ENCODE measurements around the gene CD40. TPM values are rescaled to one million over a fixed set of nuclear protein-coding genes. Genes with fewer than 3 reads are reported as not detected.
"Not testable (repeated sequence)": the region's sequence is repeated elsewhere in the genome, so short reads cannot be mapped to it uniquely, and the experiment has no call there.

The CD40 gene
- total RNA-seq, 2 experiments from 2014 or later: 34.7 to 64.2 TPM

DNA sequence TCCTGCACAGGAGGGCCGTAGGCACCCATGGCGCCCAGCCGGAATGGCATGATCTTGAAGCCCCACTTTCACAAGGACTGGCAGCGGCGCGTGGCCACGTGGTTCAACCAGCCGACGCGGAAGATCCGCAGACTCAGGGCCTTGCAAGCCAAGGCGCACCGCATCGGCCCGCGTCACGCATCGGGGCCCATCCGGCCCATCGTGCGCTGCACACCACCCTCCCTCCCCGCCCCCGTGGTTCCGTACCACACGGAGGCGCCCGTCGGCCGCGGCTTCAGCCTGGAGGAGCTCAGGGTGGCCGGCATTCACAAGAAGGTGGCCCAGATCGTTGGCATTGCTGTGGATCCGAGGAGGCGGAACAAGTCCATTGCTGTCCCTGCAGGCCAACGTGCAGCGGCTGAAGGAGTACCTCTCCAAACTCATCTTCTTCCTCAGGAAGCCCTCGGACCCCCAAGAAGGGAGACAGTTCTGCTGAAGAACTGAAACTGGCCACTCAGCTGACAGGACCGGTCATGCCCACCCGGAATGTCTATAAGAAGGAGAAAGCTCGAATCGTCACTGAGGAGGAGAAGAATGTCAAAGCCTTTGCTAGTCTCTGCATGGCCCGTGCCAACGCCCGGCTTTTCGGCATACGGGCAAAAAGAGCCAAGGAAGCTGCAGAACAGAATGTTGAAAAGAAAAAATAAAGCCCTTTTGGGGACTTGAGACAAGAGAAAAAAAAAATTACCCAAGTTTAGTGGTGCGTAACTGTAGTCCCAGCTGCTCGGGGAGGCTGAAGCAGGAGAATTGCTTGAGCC lies 18.4 kb upstream of the CD40 start:
- peak overlapping the region; percentile 41; the same call in 1 of the 2 replicates for H3K4me2 ChIP-seq (ENCODE audit: low read length)
- no peak overlapping the region for H3K4me3 ChIP-seq (ENCODE audit: low read depth, low read length, poor library complexity, severe bottlenecking)
- no TSS peak for BruUV-seq (replicated peaks)
- no peaks in the 10 kb centered on the region for H3K79me2 ChIP-seq (ENCODE audit: insufficient read depth, low read depth, low read length)
- TF ChIP-seq CTCF (conservative IDR thresholded peaks at IDR 0.05; ENCODE audit: low read length): peak; percentile 47; the same call in 1 of the 2 replicates
- TF ChIP-seq EZH2phosphoT487 (IDR thresholded peaks at IDR 0.05; ENCODE audit: borderline replicate concordance, low read depth, low read length): no peak
- DNase-seq (ENCODE audit: low spot score): peak; percentile 20
- peaks cover 5% of the 10 kb centered on the region for H3K4me1 ChIP-seq (ENCODE audit: insufficient read depth, low read length, poor library complexity, severe bottlenecking)
- no peaks in the 10 kb centered on the region for H3K9me2 ChIP-seq (ENCODE audit: insufficient read depth, low read length)
- CTCF ChIA-PET (ENCODE audit: unreplicated experiment): interaction anchor here (0.6 kb wide), 2 partner anchors 9 to 113 kb away, joined by 3 to 4 read pairs; no protein-coding TSS in a partner anchor
- POLR2A ChIA-PET: interaction anchor here (0.9 kb wide), 1 partner anchor 15 kb away, joined by 3 read pairs; no protein-coding TSS in a partner anchor
- no peak overlapping the region for H2AFZ ChIP-seq (ENCODE audit: low read length)
- H4K20me1 ChIP-seq (ENCODE audit: insufficient read depth, low read length): no peaks in the 10 kb centered on the region
- H3K36me3 ChIP-seq (ENCODE audit: insufficient read depth, low read length): no peaks in the 10 kb centered on the region
- intact Hi-C loops (cut with micrococcal nuclease; ENCODE audit: unreplicated experiment): no loop called here
- H3K9me3 ChIP-seq (ENCODE audit: low read length): no peaks in the 10 kb centered on the region
- no peak overlapping the region for H3K27ac ChIP-seq (ENCODE audit: low read depth, low read length, poor library complexity, severe bottlenecking)

GRCh38 chr20:46100444-46100843 lies 17.7 kb upstream of the CD40 start:
- not testable (repeated sequence) for BruUV-seq (replicated peaks)

GRCh38 chr20:46100988-46101387 lies 17.1 kb upstream of the CD40 start:
- CTCF ChIA-PET (ENCODE audit: unreplicated experiment): no interaction called here
- Histone ChIP-seq H3K4me3 (ENCODE audit: low read depth, low read length, poor library complexity, severe bottlenecking) (no peak overlapping the region), H3K4me1 (ENCODE audit: insufficient read depth, low read length, poor library complexity, severe bottlenecking) (peaks cover 5% of the 10 kb centered on the region), H2AFZ (ENCODE audit: low read length) (no peak overlapping the region), H3K79me2 (ENCODE audit: insufficient read depth, low read depth, low read length) (no peaks in the 10 kb centered on the region), H3K4me2 (ENCODE audit: low read length) (no peak overlapping the region), H4K20me1 (ENCODE audit: insufficient read depth, low read length) (no peaks in the 10 kb centered on the region), H3K36me3 (ENCODE audit: insufficient read depth, low read length) (no peaks in the 10 kb centered on the region), H3K9me2 (ENCODE audit: insufficient read depth, low read length) (no peaks in the 10 kb centered on the region), H3K27ac (ENCODE audit: low read depth, low read length, poor library complexity, severe bottlenecking) (no peak overlapping the region), H3K9me3 (ENCODE audit: low read length) (no peaks in the 10 kb centered on the region)
- BruUV-seq (replicated peaks): no TSS peak
- intact Hi-C loops (cut with micrococcal nuclease; ENCODE audit: unreplicated experiment): no loop called here
- no peak for DNase-seq (ENCODE audit: low spot score)
- TF ChIP-seq EZH2phosphoT487 (IDR thresholded peaks at IDR 0.05; ENCODE audit: borderline replicate concordance, low read depth, low read length) (no peak), CTCF (conservative IDR thresholded peaks at IDR 0.05; ENCODE audit: low read length) (no peak)
- POLR2A ChIA-PET: interaction anchor here (0.9 kb wide), 1 partner anchor 16 kb away, joined by 3 read pairs; no protein-coding TSS in a partner anchor

More at GRCh38 chr20:46100444-46100843, 17.7 kb upstream of the CD40 start:
- DNase-seq (ENCODE audit: low spot score); H4K20me1 ChIP-seq (ENCODE audit: insufficient read depth, low read length); H3K9me2 ChIP-seq (ENCODE audit: insufficient read depth, low read length); H2AFZ ChIP-seq (ENCODE audit: low read length); H3K4me2 ChIP-seq (ENCODE audit: low read length); H3K36me3 ChIP-seq (ENCODE audit: insufficient read depth, low read length); H3K4me3 ChIP-seq (ENCODE audit: low read depth, low read length, poor library complexity, severe bottlenecking); CTCF ChIA-PET (ENCODE audit: unreplicated experiment); H3K79me2 ChIP-seq (ENCODE audit: insufficient read depth, low read depth, low read length); H3K9me3 ChIP-seq (ENCODE audit: low read length); H3K4me1 ChIP-seq (ENCODE audit: insufficient read depth, low read length, poor library complexity, severe bottlenecking); intact Hi-C loops (cut with micrococcal nuclease; ENCODE audit: unreplicated experiment); H3K27ac ChIP-seq (ENCODE audit: low read depth, low read length, poor library complexity, severe bottlenecking): not testable (repeated sequence)
- POLR2A ChIA-PET: interaction anchor here (0.9 kb wide), 1 partner anchor 16 kb away, joined by 3 read pairs; no protein-coding TSS in a partner anchor
